ENCODE measurements around the gene SPACA4. TPM values are rescaled to one million over a fixed set of nuclear protein-coding genes. Genes with fewer than 3 reads are reported as not detected.

SPACA4 gene
- total RNA-seq, 1 experiment from 2014 or later, result not detected

DNA sequence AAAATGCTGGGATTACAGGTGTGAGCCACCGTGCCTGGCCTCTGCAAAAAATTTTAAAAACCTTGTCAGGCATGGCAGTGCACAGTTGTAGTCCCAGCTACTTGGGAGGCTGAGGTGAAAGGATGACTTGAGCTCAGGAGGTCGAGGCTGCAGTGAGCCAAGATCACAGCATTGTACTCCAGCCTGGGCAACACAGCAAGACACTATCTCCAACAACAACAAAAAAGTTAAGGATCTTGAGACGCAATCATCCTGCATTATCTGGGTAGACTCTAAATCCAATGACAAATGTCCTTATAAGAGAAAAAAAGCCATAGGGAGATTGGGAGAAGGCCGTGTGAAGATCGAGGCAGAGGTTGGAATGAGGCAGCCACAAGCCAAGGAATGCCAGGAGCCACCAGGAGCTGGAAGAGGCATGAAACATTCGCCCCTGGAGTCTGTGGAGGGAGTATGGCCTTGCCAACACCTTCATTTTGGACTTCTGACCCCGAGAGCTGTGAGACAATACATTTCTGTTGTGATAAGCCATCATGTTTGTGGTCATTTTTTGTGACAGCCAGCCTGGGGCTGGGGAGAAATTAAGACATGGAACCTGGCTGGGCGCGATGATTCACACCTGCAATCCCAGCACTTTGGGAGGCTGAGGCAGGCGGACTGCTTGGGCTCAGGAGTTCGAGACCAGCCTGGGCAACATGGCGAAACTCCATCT lies 44.6 kb downstream of the SPACA4 start:
- no peak for DNase-seq (ENCODE audit: unreplicated experiment)
- intact Hi-C loops (cut with micrococcal nuclease), result no loop called here
- H3K27me3 Mint-ChIP-seq (ENCODE audit: insufficient read depth, unreplicated experiment), result no peaks in the 10 kb centered on the region
- TF ChIP-seq, protein P1, sequence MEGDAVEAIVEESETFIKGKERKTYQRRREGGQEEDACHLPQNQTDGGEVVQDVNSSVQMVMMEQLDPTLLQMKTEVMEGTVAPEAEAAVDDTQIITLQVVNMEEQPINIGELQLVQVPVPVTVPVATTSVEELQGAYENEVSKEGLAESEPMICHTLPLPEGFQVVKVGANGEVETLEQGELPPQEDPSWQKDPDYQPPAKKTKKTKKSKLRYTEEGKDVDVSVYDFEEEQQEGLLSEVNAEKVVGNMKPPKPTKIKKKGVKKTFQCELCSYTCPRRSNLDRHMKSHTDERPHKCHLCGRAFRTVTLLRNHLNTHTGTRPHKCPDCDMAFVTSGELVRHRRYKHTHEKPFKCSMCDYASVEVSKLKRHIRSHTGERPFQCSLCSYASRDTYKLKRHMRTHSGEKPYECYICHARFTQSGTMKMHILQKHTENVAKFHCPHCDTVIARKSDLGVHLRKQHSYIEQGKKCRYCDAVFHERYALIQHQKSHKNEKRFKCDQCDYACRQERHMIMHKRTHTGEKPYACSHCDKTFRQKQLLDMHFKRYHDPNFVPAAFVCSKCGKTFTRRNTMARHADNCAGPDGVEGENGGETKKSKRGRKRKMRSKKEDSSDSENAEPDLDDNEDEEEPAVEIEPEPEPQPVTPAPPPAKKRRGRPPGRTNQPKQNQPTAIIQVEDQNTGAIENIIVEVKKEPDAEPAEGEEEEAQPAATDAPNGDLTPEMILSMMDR (IDR thresholded peaks at IDR 0.05; ENCODE audit: unreplicated experiment), result no peak
- ChIA-PET POLR2A (interaction anchor here (1.0 kb wide), 1 partner anchor 32 kb away, joined by 3 read pairs; the partner anchor contains the start of genes RPL18 and SPHK2), CTCF (interaction anchor here (0.6 to 1.0 kb wide), 5 partner anchors 25 to 333 kb away, joined by 3 to 4 read pairs (median 3); no protein-coding TSS in a partner anchor)
- H3K9me3 Mint-ChIP-seq (ENCODE audit: unreplicated experiment), result no peaks in the 10 kb centered on the region
- BruUV-seq (replicated peaks), result no TSS peak
- no peaks in the 10 kb centered on the region for H3K36me3 Mint-ChIP-seq (ENCODE audit: insufficient read depth, unreplicated experiment)
- H3K4me1 Mint-ChIP-seq (ENCODE audit: insufficient read depth, unreplicated experiment), result peaks cover 21% of the 10 kb centered on the region
- H3K4me3 Mint-ChIP-seq (ENCODE audit: unreplicated experiment), result no peak overlapping the region
- H3K27ac Mint-ChIP-seq (ENCODE audit: low read depth, unreplicated experiment), result peak overlapping the region; percentile 22

DNA sequence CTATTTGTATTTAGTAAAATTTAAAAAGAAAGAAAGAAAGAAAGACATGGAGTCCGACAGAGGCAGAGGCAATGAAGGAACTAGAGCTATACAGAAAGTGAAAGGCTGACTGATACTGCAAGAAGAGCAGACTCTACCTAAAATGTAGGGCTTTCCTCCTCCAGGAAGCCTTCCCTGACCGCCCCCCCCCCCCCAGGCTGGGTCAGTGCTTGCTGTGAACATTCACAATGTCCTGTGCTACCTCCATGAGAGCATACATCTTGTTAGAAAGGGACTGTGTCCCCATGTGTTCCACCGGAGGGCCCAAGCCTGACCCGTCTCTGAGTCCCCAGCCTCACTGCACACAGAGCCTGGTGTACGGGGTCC lies 45.1 kb downstream of the SPACA4 start:
- H3K4me1 Mint-ChIP-seq (ENCODE audit: insufficient read depth, unreplicated experiment), result peaks cover 18% of the 10 kb centered on the region
- no peak overlapping the region for H3K27ac Mint-ChIP-seq (ENCODE audit: low read depth, unreplicated experiment)
- POLR2A ChIA-PET, result interaction anchor here (1.0 kb wide), 1 partner anchor 32 kb away, joined by 3 read pairs; the partner anchor contains the start of genes RPL18 and SPHK2
- H3K4me3 Mint-ChIP-seq (ENCODE audit: unreplicated experiment), result no peak overlapping the region
- no peaks in the 10 kb centered on the region for H3K36me3 Mint-ChIP-seq (ENCODE audit: insufficient read depth, unreplicated experiment)
- TF ChIP-seq, protein P1 (IDR thresholded peaks at IDR 0.05; ENCODE audit: unreplicated experiment), result no peak
- DNase-seq (ENCODE audit: unreplicated experiment), result no peak
- CTCF ChIA-PET, result interaction anchor here (0.7 kb wide), 1 partner anchor 161 kb away, joined by 4 read pairs; no protein-coding TSS in a partner anchor
- H3K9me3 Mint-ChIP-seq (ENCODE audit: unreplicated experiment), result no peaks in the 10 kb centered on the region
- intact Hi-C loops (cut with micrococcal nuclease), result no loop called here
- BruUV-seq (replicated peaks), result no TSS peak
- no peaks in the 10 kb centered on the region for H3K27me3 Mint-ChIP-seq (ENCODE audit: insufficient read depth, unreplicated experiment)

DNA sequence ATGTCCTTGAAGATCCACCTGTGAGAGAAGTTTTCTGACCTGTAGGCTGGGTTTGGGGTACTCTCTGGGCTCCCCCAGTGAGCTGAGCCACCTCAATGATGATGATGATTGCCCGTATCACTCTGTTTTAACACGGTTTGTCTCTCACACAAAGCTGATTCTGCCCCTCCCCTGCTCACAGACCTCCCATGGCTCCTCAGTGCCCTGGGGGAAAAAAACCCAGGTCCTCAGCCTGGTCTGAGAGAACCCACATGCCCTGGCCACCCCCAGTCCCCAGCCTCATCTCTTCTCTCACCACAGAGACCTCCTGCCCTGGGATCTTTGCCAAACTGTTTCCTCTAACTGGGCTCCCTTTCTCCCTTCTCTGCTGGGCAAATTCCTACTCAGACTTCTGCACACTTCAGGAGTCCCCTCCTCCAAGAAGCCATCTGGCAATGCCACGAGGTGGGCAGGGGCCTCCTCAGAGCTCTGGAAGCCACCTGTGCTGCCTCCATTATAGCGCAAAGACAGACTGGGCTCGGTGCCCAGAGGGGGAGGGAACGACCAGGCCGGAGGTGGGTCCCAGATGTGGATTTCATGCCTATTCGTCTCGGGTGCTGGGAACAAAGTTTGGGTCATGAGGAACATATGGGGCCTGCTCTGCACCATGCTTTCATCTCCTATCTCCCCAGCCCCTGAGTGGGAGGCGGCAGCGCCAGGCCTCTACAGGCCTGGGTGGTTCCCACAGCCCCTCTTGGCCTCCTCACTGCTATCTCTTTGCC lies 47.9 kb downstream of the SPACA4 start:
- Mint-ChIP-seq H3K4me3 (ENCODE audit: unreplicated experiment) (no peak overlapping the region), H3K4me1 (ENCODE audit: insufficient read depth, unreplicated experiment) (peaks cover 16% of the 10 kb centered on the region), H3K27ac (ENCODE audit: low read depth, unreplicated experiment) (no peak overlapping the region), H3K27me3 (ENCODE audit: insufficient read depth, unreplicated experiment) (no peaks in the 10 kb centered on the region), H3K9me3 (ENCODE audit: unreplicated experiment) (no peaks in the 10 kb centered on the region), H3K36me3 (ENCODE audit: insufficient read depth, unreplicated experiment) (no peaks in the 10 kb centered on the region)
- BruUV-seq (replicated peaks), result no TSS peak
- CTCF ChIA-PET, result no interaction called here
- POLR2A ChIA-PET, result interaction anchor here (0.6 kb wide), 1 partner anchor 43 kb away, joined by 4 read pairs; no protein-coding TSS in a partner anchor
- intact Hi-C loops (cut with micrococcal nuclease), result no loop called here
- no peak for DNase-seq (ENCODE audit: unreplicated experiment)
- TF ChIP-seq, protein P1 (IDR thresholded peaks at IDR 0.05; ENCODE audit: unreplicated experiment), result no peak

GRCh38 chr19:48656840-48657474 lies 50.4 kb downstream of the SPACA4 start:
- no peaks in the 10 kb centered on the region for H3K9me3 Mint-ChIP-seq (ENCODE audit: unreplicated experiment)
- no TSS peak for BruUV-seq (replicated peaks)
- peak; percentile 81 for DNase-seq (ENCODE audit: unreplicated experiment)
- intact Hi-C loops (cut with micrococcal nuclease), result no loop called here
- no peaks in the 10 kb centered on the region for H3K36me3 Mint-ChIP-seq (ENCODE audit: insufficient read depth, unreplicated experiment)
- TF ChIP-seq, protein P1 (IDR thresholded peaks at IDR 0.05; ENCODE audit: unreplicated experiment), result no peak
- peaks cover 23% of the 10 kb centered on the region for H3K4me1 Mint-ChIP-seq (ENCODE audit: insufficient read depth, unreplicated experiment)
- no peak overlapping the region for H3K4me3 Mint-ChIP-seq (ENCODE audit: unreplicated experiment)
- POLR2A ChIA-PET, result interaction anchor here (0.6 to 1.6 kb wide), 7 partner anchors 8 to 215 kb away, joined by 3 to 6 read pairs (median 3); partner anchors contain the start of genes CA11, DBP, RPL18 and SPHK2
- H3K27me3 Mint-ChIP-seq (ENCODE audit: insufficient read depth, unreplicated experiment), result no peaks in the 10 kb centered on the region
- CTCF ChIA-PET, result interaction anchor here (0.6 to 1.8 kb wide), 4 partner anchors 11 to 284 kb away, joined by 3 to 4 read pairs (median 4); partner anchors contain the start of gene CA11
- H3K27ac Mint-ChIP-seq (ENCODE audit: low read depth, unreplicated experiment), result peak overlapping the region; percentile 77

Data from MCF 10A (cell line).